GM23248 (cell line): ENCODE results near the gene MAGEA9B. TPM values are rescaled to one million over a fixed set of nuclear protein-coding genes. Genes with fewer than 3 reads are reported as not detected.
"Not testable (repeated sequence)": the region's sequence is repeated elsewhere in the genome, so short reads cannot be mapped to it uniquely, and the experiment has no call there.

Experiments used
- DNase-seq: peaks from one replicate; pipeline ENCODE4 v3.0.0-alpha.2; 2015
- H2AFZ ChIP-seq: fragments of 200-600 bp; sonication (generic); 2 replicates; pipeline ENCODE4 v1.6.1; 2016; ENCODE audit warnings: antibody characterized with exemption
- H3F3A ChIP-seq: fragments of 200-600 bp; sonication (generic); 2 replicates; pipeline ENCODE4 v1.6.1; 2016; ENCODE audit warnings: mild to moderate bottlenecking, antibody characterized with exemption, mixed run types; ENCODE audit not compliant: insufficient read depth
- H3K27ac ChIP-seq: fragments of 200-600 bp; sonication (generic); 2 replicates; pipeline ENCODE4 v1.5.1; 2016; ENCODE audit warnings: mild to moderate bottlenecking
- H3K27me3 ChIP-seq: fragments of 200-600 bp; sonication (generic); replicated peaks from 2 replicates; pipeline ENCODE4 v1.6.1; 2016; ENCODE audit warnings: mild to moderate bottlenecking; ENCODE audit not compliant: insufficient read depth
- H3K36me3 ChIP-seq: fragments of 200-600 bp; sonication (generic); 2 replicates; pipeline ENCODE4 v1.6.1; 2016; ENCODE audit warnings: low read depth, mild to moderate bottlenecking
- H3K4me1 ChIP-seq: fragments of 200-600 bp; sonication (generic); 2 replicates; pipeline ENCODE4 v1.6.1; 2016; ENCODE audit warnings: mild to moderate bottlenecking; ENCODE audit not compliant: insufficient read depth
- H3K4me2 ChIP-seq: fragments of 200-600 bp; sonication (generic); one replicate; pipeline ENCODE4 v1.6.1; 2016; ENCODE audit warnings: mild to moderate bottlenecking; ENCODE audit not compliant: unreplicated experiment
- H3K4me3 ChIP-seq: fragments of 200-600 bp; sonication (generic); 2 replicates; pipeline ENCODE4 v1.5.1; 2016; ENCODE audit warnings: mild to moderate bottlenecking
- H3K79me2 ChIP-seq: fragments of 200-600 bp; sonication (generic); 2 replicates; pipeline ENCODE4 v1.6.1; 2016; ENCODE audit warnings: mild to moderate bottlenecking; ENCODE audit not compliant: insufficient read depth
- H3K9ac ChIP-seq: fragments of 200-600 bp; sonication (generic); 2 replicates; pipeline ENCODE4 v1.6.1; 2016; ENCODE audit warnings: mild to moderate bottlenecking
- H3K9me2 ChIP-seq: fragments of 200-600 bp; sonication (generic); 2 replicates; pipeline ENCODE4 v1.6.1; 2016; ENCODE audit warnings: mixed run types, mild to moderate bottlenecking, moderate library complexity; ENCODE audit not compliant: insufficient read depth
- H3K9me3 ChIP-seq: fragments of 200-600 bp; sonication (generic); one replicate; pipeline ENCODE4 v1.6.1; 2017; ENCODE audit warnings: low read depth
- H4K20me1 ChIP-seq: fragments of 200-600 bp; sonication (generic); 2 replicates; pipeline ENCODE4 v1.6.0; 2016; ENCODE audit not compliant: insufficient read depth
- EZH2 ChIP-seq: fragments of 200-600 bp; sonication (generic); IDR thresholded peaks from 2 replicates; pipeline ENCODE4 v1.6.1; 2018; ENCODE audit warnings: antibody characterized with exemption, mild to moderate bottlenecking; ENCODE audit not compliant: insufficient read depth, poor library complexity, severe bottlenecking
- EZH2phosphoT487 ChIP-seq: fragments of 200-600 bp; sonication (generic); IDR thresholded peaks from 2 replicates; pipeline ENCODE4 v1.6.1; 2018; ENCODE audit warnings: antibody characterized with exemption, moderate library complexity, mild to moderate bottlenecking, low read depth; ENCODE audit not compliant: insufficient read depth
- WGBS, 2 experiments: methylation state at CpG; one replicate each; pipeline ENCODE4 v1.1.6; 2015 to 2017; ENCODE audit warnings: low lambda C conversion rate in 2 of 2, low coverage in 1 of 2; ENCODE audit errors: missing lambda C conversion rate in 2 of 2; 5-methylcytosine and 5-hydroxymethylcytosine counted together
- in situ Hi-C: fragments of 300-500 bp; cut with MboI; formaldehyde crosslinking; loops from 2 replicates; pipeline ENCODE4 v1.15.0; 2020
- polyA plus RNA-seq: library from polyadenylated mRNA; unstranded; fragments of >200 nt; fragmentation: Nextera tagmentation; extraction: Ambion mirVana; gene quantifications from 2 replicates; pipeline ENCODE4 v1.2.1, GENCODE V29; 2016
- total RNA-seq: library from RNA; depleted of rRNA; stranded (reverse); fragments of >200 nt; shearing (Covaris generic); gene quantifications from 2 replicates; pipeline ENCODE4 v1.2.3, GENCODE V29; 2014

The MAGEA9B gene
- total and polyA plus RNA-seq, 2 experiments from 2014 or later, result not detected

GRCh38 chrX:149618871-149619270 is 31.6 kb upstream of the MAGEA9B start:
- Histone ChIP-seq H3K27ac (no peak overlapping the region), H3F3A (no peaks in the 10 kb centered on the region), H3K27me3 (no peaks in the 10 kb centered on the region), H3K9me3 (no peaks in the 10 kb centered on the region), H4K20me1 (no peaks in the 10 kb centered on the region), H3K4me1 (no peaks in the 10 kb centered on the region), H3K9ac (no peak overlapping the region), H3K9me2 (no peaks in the 10 kb centered on the region), H3K79me2 (peaks cover 91% of the 10 kb centered on the region), H3K36me3 (no peaks in the 10 kb centered on the region), H3K4me2 (no peak overlapping the region), H3K4me3 (no peak overlapping the region), H2AFZ (no peak overlapping the region)
- no peak for DNase-seq
- in situ Hi-C loops, result no loop called here
- TF ChIP-seq EZH2, result no peak
- TF ChIP-seq EZH2phosphoT487, result no peak
- WGBS, 2 experiments, result 88 to 92% methylated on average over 3 of the region's 3 CpGs

GRCh38 chrX:149611623-149612175 is 24.4 kb upstream of the MAGEA9B start:
- no peaks in the 10 kb centered on the region for H3K9me2 ChIP-seq
- WGBS, 2 experiments, result 80 to 100% methylated on average over 1 of the region's 1 CpG
- H3K79me2 ChIP-seq, result peaks cover 45% of the 10 kb centered on the region
- TF ChIP-seq EZH2, result no peak
- no peak for TF ChIP-seq EZH2phosphoT487
- no peaks in the 10 kb centered on the region for H3K27me3 ChIP-seq
- H3K9me3 ChIP-seq, result no peaks in the 10 kb centered on the region
- H3K4me1 ChIP-seq, result no peaks in the 10 kb centered on the region
- no peak for DNase-seq
- H4K20me1 ChIP-seq, result no peaks in the 10 kb centered on the region
- no peak overlapping the region for H3K4me3 ChIP-seq
- H3K9ac ChIP-seq, result no peak overlapping the region
- no peaks in the 10 kb centered on the region for H3K36me3 ChIP-seq
- in situ Hi-C loops, result no loop called here
- no peak overlapping the region for H2AFZ ChIP-seq
- no peak overlapping the region for H3K4me2 ChIP-seq
- no peaks in the 10 kb centered on the region for H3F3A ChIP-seq
- no peak overlapping the region for H3K27ac ChIP-seq

- H3K4me1 ChIP-seq, result no peaks in the 10 kb centered on the region
- no peaks in the 10 kb centered on the region for H3F3A ChIP-seq
- in situ Hi-C loops, result no loop called here
- 79 to 100% methylated on average over 3 of the region's 5 CpGs for WGBS, 2 experiments
- H3K27ac ChIP-seq, result no peak overlapping the region
- no peaks in the 10 kb centered on the region for H3K9me2 ChIP-seq
- DNase-seq, result no peak
- no peaks in the 10 kb centered on the region for H3K36me3 ChIP-seq
- H4K20me1 ChIP-seq, result no peaks in the 10 kb centered on the region
- no peaks in the 10 kb centered on the region for H3K27me3 ChIP-seq
- H3K4me3 ChIP-seq, result no peak overlapping the region
- no peaks in the 10 kb centered on the region for H3K9me3 ChIP-seq
- H3K4me2 ChIP-seq, result no peak overlapping the region
- no peak for TF ChIP-seq EZH2phosphoT487
- TF ChIP-seq EZH2, result no peak
- H3K9ac ChIP-seq, result no peak overlapping the region
- no peak overlapping the region for H2AFZ ChIP-seq
- peaks cover 33% of the 10 kb centered on the region for H3K79me2 ChIP-seq
Measured at GRCh38 chrX:149610511-149610910, 23.3 kb upstream of the MAGEA9B start.

- Histone ChIP-seq H4K20me1 (no peaks in the 10 kb centered on the region), H3K36me3 (no peaks in the 10 kb centered on the region), H3K79me2 (peaks cover 9% of the 10 kb centered on the region; the same call in 1 of the 2 replicates), H2AFZ (no peak overlapping the region), H3K4me1 (no peaks in the 10 kb centered on the region), H3F3A (no peaks in the 10 kb centered on the region), H3K9me3 (no peaks in the 10 kb centered on the region), H3K9me2 (no peaks in the 10 kb centered on the region), H3K9ac (no peak overlapping the region), H3K27me3 (no peaks in the 10 kb centered on the region), H3K27ac (no peak overlapping the region), H3K4me3 (no peak overlapping the region), H3K4me2 (no peak overlapping the region)
- in situ Hi-C loops, result no loop called here
- DNase-seq, result no peak
- TF ChIP-seq EZH2 (no peak), EZH2phosphoT487 (no peak)
Measured at GRCh38 chrX:149607699-149608098, 20.4 kb upstream of the MAGEA9B start.

GRCh38 chrX:149605248-149605885 is 18.1 kb upstream of the MAGEA9B start:
- in situ Hi-C loops, H2AFZ ChIP-seq, H4K20me1 ChIP-seq, H3K9ac ChIP-seq, H3F3A ChIP-seq, H3K27me3 ChIP-seq, H3K4me1 ChIP-seq, H3K9me2 ChIP-seq, H3K27ac ChIP-seq, H3K36me3 ChIP-seq, DNase-seq, H3K79me2 ChIP-seq, H3K4me3 ChIP-seq, H3K4me2 ChIP-seq, H3K9me3 ChIP-seq: not testable (repeated sequence)
- 95 to 96% methylated on average over 6 to 7 of the region's 7 CpGs for WGBS, 2 experiments

GRCh38 chrX:149598603-149599002 is 11.3 kb upstream of the MAGEA9B start:
- H3K9me2 ChIP-seq, H3K4me1 ChIP-seq, H3K27me3 ChIP-seq, in situ Hi-C loops, H3K4me3 ChIP-seq, H3K9ac ChIP-seq, H4K20me1 ChIP-seq, H3K36me3 ChIP-seq, H2AFZ ChIP-seq, H3K9me3 ChIP-seq, H3K27ac ChIP-seq, DNase-seq, H3K4me2 ChIP-seq, H3F3A ChIP-seq, H3K79me2 ChIP-seq: not testable (repeated sequence)
- 90 to 100% methylated on average over 3 to 5 of the region's 11 CpGs for WGBS, 2 experiments

- H3K4me1 ChIP-seq, H3K27ac ChIP-seq, H3K9ac ChIP-seq, H2AFZ ChIP-seq, in situ Hi-C loops, H3K4me2 ChIP-seq, H3K79me2 ChIP-seq, H3K4me3 ChIP-seq, H3K27me3 ChIP-seq, H4K20me1 ChIP-seq, DNase-seq, H3K36me3 ChIP-seq, H3K9me2 ChIP-seq, H3F3A ChIP-seq, H3K9me3 ChIP-seq: not testable (repeated sequence)
- no CpG with 5 or more reads among the region's 7 CpGs for WGBS, 2 experiments
Measured at GRCh38 chrX:149595943-149596342, 8.7 kb upstream of the MAGEA9B start.
